Hepatocyte (in vitro differentiated cells): Measurements from ENCODE around the gene ERBB2. TPM values are rescaled to one million over a fixed set of nuclear protein-coding genes. Genes with fewer than 3 reads are reported as not detected.
A peak's percentile ranks its signal among the peaks of the same experiment; 100 is the strongest.

ENCODE experiments used
- DNase-seq: peaks from one replicate; pipeline ENCODE4 v3.0.0-alpha.2; 2016; ENCODE audit warnings: low spot score
- H2AFZ ChIP-seq: fragments of 200-600 bp; sonication (generic); 2 replicates; pipeline ENCODE4 v1.6.0; 2016; ENCODE audit warnings: antibody characterized with exemption, mild to moderate bottlenecking
- H3K27ac ChIP-seq: fragments of 200-600 bp; sonication (generic); 2 replicates; pipeline ENCODE4 v1.5.1; 2016; ENCODE audit warnings: mild to moderate bottlenecking
- H3K27me3 ChIP-seq: fragments of 200-600 bp; sonication (generic); 2 replicates; pipeline ENCODE4 v1.6.1; 2016
- H3K36me3 ChIP-seq: fragments of 200-600 bp; sonication (generic); replicated peaks from 2 replicates; pipeline ENCODE4 v1.5.1; 2016; ENCODE audit warnings: low read depth; ENCODE audit not compliant: insufficient read depth
- H3K4me1 ChIP-seq: fragments of 200-600 bp; sonication (generic); 2 replicates; pipeline ENCODE4 v1.5.1; 2016; ENCODE audit warnings: mild to moderate bottlenecking, moderate library complexity; ENCODE audit not compliant: insufficient read depth
- H3K4me2 ChIP-seq: fragments of 200-600 bp; sonication (generic); 2 replicates; pipeline ENCODE4 v1.6.0; 2016
- H3K4me3 ChIP-seq: fragments of 200-600 bp; sonication (generic); 2 replicates; pipeline ENCODE4 v1.5.1; 2016; ENCODE audit warnings: mild to moderate bottlenecking
- H3K79me2 ChIP-seq: fragments of 200-600 bp; sonication (generic); 2 replicates; pipeline ENCODE4 v1.6.0; 2017; ENCODE audit warnings: mild to moderate bottlenecking
- H3K9me2 ChIP-seq: fragments of 200-600 bp; sonication (generic); replicated peaks from 2 replicates; pipeline ENCODE4 v1.6.0; 2017; ENCODE audit warnings: mild to moderate bottlenecking; ENCODE audit not compliant: insufficient read depth
- H3K9me3 ChIP-seq: fragments of 200-600 bp; sonication (generic); 2 replicates; pipeline ENCODE4 v1.5.1; 2016; ENCODE audit warnings: low read depth, mild to moderate bottlenecking
- H4K20me1 ChIP-seq: fragments of 200-600 bp; sonication (generic); 2 replicates; pipeline ENCODE4 v1.6.0; 2016; ENCODE audit warnings: mild to moderate bottlenecking; ENCODE audit not compliant: insufficient read depth, poor library complexity, severe bottlenecking
- CTCF ChIP-seq: fragments of 200-600 bp; sonication (generic); IDR thresholded peaks from 2 replicates; pipeline ENCODE4 v1.5.1; 2016; ENCODE audit warnings: antibody characterized with exemption, mild to moderate bottlenecking; ENCODE audit not compliant: poor library complexity
- EZH2 ChIP-seq: fragments of 200-600 bp; sonication (generic); IDR thresholded peaks from 2 replicates; pipeline ENCODE4 v1.6.1; 2016; ENCODE audit warnings: antibody characterized with exemption, mild to moderate bottlenecking, borderline replicate concordance
- EZH2phosphoT487 ChIP-seq: fragments of 200-600 bp; sonication (generic); IDR thresholded peaks from one replicate; pipeline ENCODE4 v1.6.1; 2018; ENCODE audit warnings: antibody characterized with exemption, mild to moderate bottlenecking, low read depth, moderate library complexity; ENCODE audit not compliant: unreplicated experiment, severe bottlenecking
- WGBS: methylation state at CpG from one replicate; pipeline ENCODE4 v1.1.6; 2016; ENCODE audit warnings: low lambda C conversion rate; ENCODE audit errors: missing lambda C conversion rate; 5-methylcytosine and 5-hydroxymethylcytosine counted together
- polyA plus RNA-seq: library from polyadenylated mRNA; unstranded; fragments of >200 nt; fragmentation: Nextera tagmentation; extraction: Ambion mirVana; gene quantifications from 2 replicates; pipeline ENCODE4 v1.2.1, GENCODE V29; 2016
- total RNA-seq: library from RNA; depleted of rRNA; stranded (reverse); fragments of >200 nt; gene quantifications from 2 replicates; pipeline ENCODE4 v1.2.3, GENCODE V29; 2014

ERBB2 gene
- total and polyA plus RNA-seq, 2 experiments from 2014 or later: 76.4 to 93.1 TPM

GRCh38 chr17:39737760-39738567, 38.1 kb downstream of the ERBB2 start, which contains the start of gene GRB7:
Gene GRB7, plus strand, starts transcription at chr17:39737938. Its CDS starts 4,364 bp downstream, at chr17:39742302.
- peak; percentile 85 for DNase-seq
- no peak for TF ChIP-seq CTCF
- no peak for TF ChIP-seq EZH2phosphoT487
- no peak for TF ChIP-seq EZH2

GRCh38 chr17:39738568-39738901, 38.7 kb downstream of the ERBB2 start:
- Histone ChIP-seq H2AFZ (peak overlapping the region; percentile 36), H4K20me1 (peaks cover 5% of the 10 kb centered on the region), H3K4me2 (peak overlapping the region; percentile 93), H3K4me3 (peak overlapping the region; percentile 83), H3K27me3 (no peaks in the 10 kb centered on the region), H3K9me3 (no peaks in the 10 kb centered on the region), H3K4me1 (peaks cover 38% of the 10 kb centered on the region), H3K79me2 (peaks cover 23% of the 10 kb centered on the region), H3K9me2 (no peaks in the 10 kb centered on the region), H3K27ac (peak overlapping the region; percentile 99), H3K36me3 (no peaks in the 10 kb centered on the region)
- WGBS: 0% methylated on average over 13 of the region's 13 CpGs
- peak; percentile 69 for DNase-seq
- TF ChIP-seq EZH2 (peak; percentile 52), EZH2phosphoT487 (no peak)

More at GRCh38 chr17:39737760-39738567, 38.1 kb downstream of the ERBB2 start, which contains the start of gene GRB7:
- peak within 1 kb of the TSS; percentile 83 for H3K4me3 ChIP-seq
- H2AFZ ChIP-seq: peak within 1 kb of the TSS; percentile 36
- peak within 1 kb of the TSS; percentile 99 for H3K27ac ChIP-seq
- no peaks in the 10 kb centered on the region for H3K36me3 ChIP-seq
- 8% methylated on average over 25 of the region's 34 CpGs for WGBS
- no peaks in the 10 kb centered on the region for H3K9me2 ChIP-seq
- peak within 1 kb of the TSS; percentile 93 for H3K4me2 ChIP-seq
- peaks cover 23% of the 10 kb centered on the region for H3K79me2 ChIP-seq
- no peaks in the 10 kb centered on the region for H3K9me3 ChIP-seq
- H4K20me1 ChIP-seq: peaks cover 5% of the 10 kb centered on the region
- H3K4me1 ChIP-seq: peaks cover 38% of the 10 kb centered on the region
- H3K27me3 ChIP-seq: no peaks in the 10 kb centered on the region

- H2AFZ ChIP-seq: peak overlapping the region; percentile 36
- H3K9me2 ChIP-seq: no peaks in the 10 kb centered on the region
- peak overlapping the region; percentile 93 for H3K4me2 ChIP-seq
- H3K79me2 ChIP-seq: peaks cover 23% of the 10 kb centered on the region
- no peaks in the 10 kb centered on the region for H3K9me3 ChIP-seq
- no peaks in the 10 kb centered on the region for H3K36me3 ChIP-seq
- H4K20me1 ChIP-seq: peaks cover 5% of the 10 kb centered on the region
- 6% methylated on average over 23 of the region's 32 CpGs for WGBS
- peak overlapping the region; percentile 99 for H3K27ac ChIP-seq
- H3K4me1 ChIP-seq: peaks cover 38% of the 10 kb centered on the region
- H3K4me3 ChIP-seq: peak overlapping the region; percentile 83
- peak; percentile 94 for DNase-seq
- no peaks in the 10 kb centered on the region for H3K27me3 ChIP-seq
- no peak for TF ChIP-seq CTCF
- no peak for TF ChIP-seq EZH2
- no peak for TF ChIP-seq EZH2phosphoT487
These were observed 39.4 kb downstream of the ERBB2 start for GRCh38 chr17:39738983-39739884.
